Measurements from ENCODE around the gene LRP8. TPM values are rescaled to one million over a fixed set of nuclear protein-coding genes. Genes with fewer than 3 reads are reported as not detected.

Gene LRP8
- total and polyA plus RNA-seq, 2 of the 13 experiments (the other 11 are each of a cell fraction or from before 2014, with no cell fraction given), result 17.3 to 17.4 TPM

DNA sequence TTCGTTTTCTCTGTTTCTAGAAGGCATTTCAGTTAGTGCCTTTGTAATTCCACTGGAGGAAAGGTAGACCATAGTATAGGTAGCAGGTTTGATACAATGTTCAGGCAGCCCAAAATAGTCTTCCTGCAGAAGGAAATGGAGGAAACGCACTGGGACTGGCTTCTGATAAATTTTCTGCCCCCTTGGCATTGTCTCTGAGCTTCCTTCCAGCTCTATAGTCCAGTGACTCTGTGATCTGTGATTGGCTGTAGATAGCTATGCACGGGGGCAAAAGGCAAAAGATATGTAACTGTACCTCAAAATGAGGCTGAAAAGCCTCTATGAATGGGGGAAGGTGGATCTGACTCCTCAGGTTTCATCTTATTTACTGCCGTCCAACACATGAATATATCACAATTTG, 83.7 kb downstream of the LRP8 start:
- CTCF ChIA-PET (ENCODE audit: low intra/inter-chr PET ratio, low total read pairs), result no interaction called here
- in situ Hi-C loops (cut with HindIII; ENCODE audit: extremely low pct_ligation_motif_present, low pct_unique_long_range_greater_than_20kb), result no loop called here
- no peak for FAIRE-seq

More for the DNA sequence above, 83.7 kb downstream of the LRP8 start:
- Histone ChIP-seq H4K20me1 (ENCODE audit: insufficient read depth, low read length) (no peaks in the 10 kb centered on the region), H3K4me2 (ENCODE audit: low read depth, low read length) (no peak overlapping the region), H3K27me3 (ENCODE audit: control insufficient read depth in 1 of 2, insufficient read depth in 2 of 2, low read length in 2 of 2) (no peaks in the 10 kb centered on the region), H3K27ac (ENCODE audit: extremely low read length, insufficient read depth, low read length) (no peak overlapping the region), H3K9me3 (ENCODE audit: low read length) (no peaks in the 10 kb centered on the region), H3K9ac (ENCODE audit: insufficient read depth, low read depth, low read length) (no peak overlapping the region), H3K4me3 (replicated peaks in 1 of 3; ENCODE audit: insufficient read depth in 1 of 3, low read depth in 2 of 3, low read length in 3 of 3) (no peak overlapping the region), H2AFZ (ENCODE audit: low read length) (no peak overlapping the region), H3K79me2 (ENCODE audit: insufficient read depth, low read length) (no peaks in the 10 kb centered on the region), H3K4me1 (ENCODE audit: insufficient read depth, low read length) (peaks cover 7% of the 10 kb centered on the region), H3K36me3 (replicated peaks in 1 of 2; ENCODE audit: control insufficient read depth in 1 of 2, insufficient read depth in 2 of 2, low read length in 2 of 2) (peaks cover 2 to 14% of the 10 kb centered on the region in 2 experiments; a peak in 4 of 5 replicates)
- no peak for ATAC-seq
- DNase-seq (ENCODE audit: low spot score), result no peak
- WGBS (ENCODE audit: low lambda C conversion rate), result 89% methylated on average over 4 of the region's 4 CpGs
- POLR2A ChIA-PET, result no interaction called here
- intact Hi-C loops (cut with micrococcal nuclease; ENCODE audit: unreplicated experiment), result no loop called here
- no TSS peak for BruUV-seq (replicated peaks)
- TF ChIP-seq, protein P1, sequence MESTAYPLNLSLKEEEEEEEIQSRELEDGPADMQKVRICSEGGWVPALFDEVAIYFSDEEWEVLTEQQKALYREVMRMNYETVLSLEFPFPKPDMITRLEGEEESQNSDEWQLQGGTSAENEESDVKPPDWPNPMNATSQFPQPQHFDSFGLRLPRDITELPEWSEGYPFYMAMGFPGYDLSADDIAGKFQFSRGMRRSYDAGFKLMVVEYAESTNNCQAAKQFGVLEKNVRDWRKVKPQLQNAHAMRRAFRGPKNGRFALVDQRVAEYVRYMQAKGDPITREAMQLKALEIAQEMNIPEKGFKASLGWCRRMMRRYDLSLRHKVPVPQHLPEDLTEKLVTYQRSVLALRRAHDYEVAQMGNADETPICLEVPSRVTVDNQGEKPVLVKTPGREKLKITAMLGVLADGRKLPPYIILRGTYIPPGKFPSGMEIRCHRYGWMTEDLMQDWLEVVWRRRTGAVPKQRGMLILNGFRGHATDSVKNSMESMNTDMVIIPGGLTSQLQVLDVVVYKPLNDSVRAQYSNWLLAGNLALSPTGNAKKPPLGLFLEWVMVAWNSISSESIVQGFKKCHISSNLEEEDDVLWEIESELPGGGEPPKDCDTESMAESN (CRISPR knock-in tag; conservative IDR thresholded peaks at IDR 0.05), result no peak
- TF ChIP-seq, protein P2, sequence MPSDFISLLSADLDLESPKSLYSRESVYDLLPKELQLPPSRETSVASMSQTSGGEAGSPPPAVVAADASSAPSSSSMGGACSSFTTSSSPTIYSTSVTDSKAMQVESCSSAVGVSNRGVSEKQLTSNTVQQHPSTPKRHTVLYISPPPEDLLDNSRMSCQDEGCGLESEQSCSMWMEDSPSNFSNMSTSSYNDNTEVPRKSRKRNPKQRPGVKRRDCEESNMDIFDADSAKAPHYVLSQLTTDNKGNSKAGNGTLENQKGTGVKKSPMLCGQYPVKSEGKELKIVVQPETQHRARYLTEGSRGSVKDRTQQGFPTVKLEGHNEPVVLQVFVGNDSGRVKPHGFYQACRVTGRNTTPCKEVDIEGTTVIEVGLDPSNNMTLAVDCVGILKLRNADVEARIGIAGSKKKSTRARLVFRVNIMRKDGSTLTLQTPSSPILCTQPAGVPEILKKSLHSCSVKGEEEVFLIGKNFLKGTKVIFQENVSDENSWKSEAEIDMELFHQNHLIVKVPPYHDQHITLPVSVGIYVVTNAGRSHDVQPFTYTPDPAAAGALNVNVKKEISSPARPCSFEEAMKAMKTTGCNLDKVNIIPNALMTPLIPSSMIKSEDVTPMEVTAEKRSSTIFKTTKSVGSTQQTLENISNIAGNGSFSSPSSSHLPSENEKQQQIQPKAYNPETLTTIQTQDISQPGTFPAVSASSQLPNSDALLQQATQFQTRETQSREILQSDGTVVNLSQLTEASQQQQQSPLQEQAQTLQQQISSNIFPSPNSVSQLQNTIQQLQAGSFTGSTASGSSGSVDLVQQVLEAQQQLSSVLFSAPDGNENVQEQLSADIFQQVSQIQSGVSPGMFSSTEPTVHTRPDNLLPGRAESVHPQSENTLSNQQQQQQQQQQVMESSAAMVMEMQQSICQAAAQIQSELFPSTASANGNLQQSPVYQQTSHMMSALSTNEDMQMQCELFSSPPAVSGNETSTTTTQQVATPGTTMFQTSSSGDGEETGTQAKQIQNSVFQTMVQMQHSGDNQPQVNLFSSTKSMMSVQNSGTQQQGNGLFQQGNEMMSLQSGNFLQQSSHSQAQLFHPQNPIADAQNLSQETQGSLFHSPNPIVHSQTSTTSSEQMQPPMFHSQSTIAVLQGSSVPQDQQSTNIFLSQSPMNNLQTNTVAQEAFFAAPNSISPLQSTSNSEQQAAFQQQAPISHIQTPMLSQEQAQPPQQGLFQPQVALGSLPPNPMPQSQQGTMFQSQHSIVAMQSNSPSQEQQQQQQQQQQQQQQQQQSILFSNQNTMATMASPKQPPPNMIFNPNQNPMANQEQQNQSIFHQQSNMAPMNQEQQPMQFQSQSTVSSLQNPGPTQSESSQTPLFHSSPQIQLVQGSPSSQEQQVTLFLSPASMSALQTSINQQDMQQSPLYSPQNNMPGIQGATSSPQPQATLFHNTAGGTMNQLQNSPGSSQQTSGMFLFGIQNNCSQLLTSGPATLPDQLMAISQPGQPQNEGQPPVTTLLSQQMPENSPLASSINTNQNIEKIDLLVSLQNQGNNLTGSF (CRISPR knock-in tag; IDR thresholded peaks at IDR 0.05), result no peak
- TF ChIP-seq SMARCC2 (IDR thresholded peaks at IDR 0.05) (no peak), CEBPB (IDR thresholded peaks at IDR 0.05; ENCODE audit: borderline replicate concordance, low read depth, low read length) (no peak), EEA1 (CRISPR knock-in tag; IDR thresholded peaks at IDR 0.05; ENCODE audit: borderline replicate concordance) (no peak), ZNF780A (CRISPR knock-in tag; IDR thresholded peaks at IDR 0.05) (no peak), ZNF761 (CRISPR knock-in tag; conservative IDR thresholded peaks at IDR 0.05) (no peak), ZNF331 (CRISPR knock-in tag; IDR thresholded peaks at IDR 0.05) (no peak)
